Measurements from ENCODE around the gene CELA3A. TPM values are rescaled to one million over a fixed set of nuclear protein-coding genes. Genes with fewer than 3 reads are reported as not detected.

Gene CELA3A
- total and polyA plus RNA-seq, 2 of the 8 experiments (the other 6 are each of a cell fraction or from before 2014, with no cell fraction given), result not detected

DNA sequence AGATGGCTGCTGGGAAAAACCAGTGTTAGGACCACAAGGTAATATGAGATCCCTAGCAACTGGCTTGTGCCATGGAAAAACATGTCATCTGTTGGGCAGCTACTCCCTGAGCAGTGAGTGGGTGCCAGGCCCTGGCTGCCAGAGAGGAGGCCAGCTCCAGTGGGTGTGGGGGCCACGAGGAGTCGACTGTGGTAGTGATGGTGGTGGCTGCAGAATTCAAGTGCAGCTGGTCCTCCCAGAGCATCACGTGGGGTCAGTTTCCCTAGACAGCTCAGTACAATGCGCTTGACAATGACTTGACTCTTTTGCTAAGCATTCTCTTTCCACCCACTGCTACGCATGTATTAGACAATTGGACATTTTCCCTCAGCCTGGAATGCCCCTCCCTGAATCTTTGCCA, 36.6 kb downstream of the CELA3A start:
- Histone ChIP-seq H3K23ac (ENCODE audit: insufficient read length) (no peak overlapping the region), H3K27ac (ENCODE audit: low read depth, low read length) (no peak overlapping the region), H3K9ac (replicated peaks in 1 of 4; ENCODE audit: extremely low read depth in 1 of 4, low read depth in 3 of 4, low read length in 3 of 4) (no peak overlapping the region), H3K56ac (replicated peaks; ENCODE audit: insufficient read length, low read depth, low read length) (no peak overlapping the region), H3K18ac (ENCODE audit: extremely low read depth, low read length) (peak overlapping the region; percentile 51; the same call in 1 of the 2 replicates), H2AK5ac (ENCODE audit: low read depth, low read length) (no peak overlapping the region), H3K23me2 (ENCODE audit: low read depth, low read length) (no peaks in the 10 kb centered on the region), H3K79me2 (ENCODE audit: control insufficient read depth in 1 of 2, insufficient read depth in 2 of 2, low read length in 2 of 2) (no peaks in the 10 kb centered on the region), H2AFZ (ENCODE audit: low read length) (no peak overlapping the region), H3K4me1 (replicated peaks in 1 of 4; ENCODE audit: control insufficient read depth in 3 of 4, insufficient read depth in 4 of 4, low read length in 3 of 4) (peaks cover 4 to 10% (median 6%) of the 10 kb centered on the region in 4 experiments; a peak in 6 of 7 replicates), H2BK5ac (ENCODE audit: low read depth, low read length) (no peak overlapping the region), H4K8ac (ENCODE audit: extremely low read depth, insufficient read depth, low read length) (no peak overlapping the region), H3K4me3 (ENCODE audit: extremely low read depth in 1 of 4, insufficient read depth in 2 of 4, low read depth in 3 of 4, low read length in 4 of 4) (no peak overlapping the region), H2BK20ac (ENCODE audit: low read length) (no peak overlapping the region), H2BK12ac (ENCODE audit: low read depth, low read length) (no peak overlapping the region), H4K91ac (replicated peaks; ENCODE audit: insufficient read length, low read length) (peak overlapping the region; percentile 29), H4K5ac (ENCODE audit: insufficient read length, low read depth, low read length) (no peak overlapping the region), H3K36me3 (ENCODE audit: control insufficient read depth in 2 of 4, insufficient read depth in 4 of 4, low read length in 3 of 4) (no peaks in the 10 kb centered on the region), H3K4me2 (ENCODE audit: insufficient read depth in 1 of 2, low read depth in 2 of 2, low read length in 2 of 2) (0 out of 4 replicates have a peak overlapping the region, but pooled peaks of 1 of the 2 experiments have one; percentile 8), H2BK15ac (ENCODE audit: low read length) (peak overlapping the region; percentile 49; the same call in 1 of the 2 replicates), H3K14ac (ENCODE audit: insufficient read length) (no peak overlapping the region), H2BK120ac (replicated peaks; ENCODE audit: low read depth, low read length) (peak overlapping the region; percentile 70), H3K4ac (replicated peaks; ENCODE audit: insufficient read length, low read depth, low read length) (no peak overlapping the region), H3K9me3 (ENCODE audit: insufficient read depth in 2 of 2, low read depth in 1 of 2, low read length in 1 of 2) (no peaks in the 10 kb centered on the region), H3K79me1 (ENCODE audit: low read depth, low read length) (no peaks in the 10 kb centered on the region), H4K20me1 (replicated peaks in 1 of 2; ENCODE audit: control insufficient read depth in 1 of 2, insufficient read depth in 2 of 2, low read length in 2 of 2) (no peaks in the 10 kb centered on the region), H3K27me3 (replicated peaks in 1 of 4; ENCODE audit: control insufficient read depth in 3 of 4, extremely low read depth in 1 of 4, insufficient read depth in 3 of 4, low read length in 3 of 4) (no peaks in the 10 kb centered on the region)
- ChIA-PET CTCF (ENCODE audit: partially characterized antibody) (interaction anchor here (1.0 to 1.2 kb wide), 3 partner anchors 14 to 1405 kb away, joined by 3 to 4 read pairs (median 3); no protein-coding TSS in a partner anchor), POLR2A (ENCODE audit: partially characterized antibody) (interaction anchor here (0.9 to 4.5 kb wide), 3 partner anchors 10 to 14 kb away, joined by 3 to 26 read pairs (median 3); no protein-coding TSS in a partner anchor)
- no peak for FAIRE-seq
- WGBS, 2 experiments (ENCODE audit: extremely low coverage in 1 of 2, insufficient coverage in 1 of 2, insufficient read length in 1 of 2, insufficient replicate concordance in 2 of 2, low coverage in 1 of 2, low lambda C conversion rate in 2 of 2, missing lambda C conversion rate in 1 of 2), result 94% methylated on average over 5 of the region's 5 CpGs; no CpG with 5 or more reads in 1 of the 2 experiments
- DNase-seq (ENCODE audit: low read depth in 1 of 2, low spot score in 2 of 2), result no peak
- TF ChIP-seq TBP (IDR thresholded peaks at IDR 0.05; ENCODE audit: low read depth, low read length) (no peak), POU5F1 (IDR thresholded peaks at IDR 0.05; ENCODE audit: low read depth, low read length) (no peak), ASH2L (IDR thresholded peaks at IDR 0.05; ENCODE audit: low read length) (no peak), SIX5 (IDR thresholded peaks at IDR 0.05; ENCODE audit: low read depth, low read length) (no peak), RFX5 (IDR thresholded peaks at IDR 0.05; ENCODE audit: borderline replicate concordance, low read depth, low read length) (no peak), EZH2 (IDR thresholded peaks at IDR 0.05; ENCODE audit: low read depth, low read length, severe bottlenecking) (no peak), POLR2A (IDR thresholded peaks at IDR 0.05; ENCODE audit: control extremely low read depth in 1 of 2, low read depth in 2 of 2, low read length in 2 of 2) (no peak), KDM5A (IDR thresholded peaks at IDR 0.05; ENCODE audit: low read length) (no peak), GABPA (IDR thresholded peaks at IDR 0.05; ENCODE audit: borderline replicate concordance, insufficient read depth, low read length) (no peak), TCF12 (IDR thresholded peaks at IDR 0.05; ENCODE audit: low read depth, low read length) (no peak), CTBP2 (IDR thresholded peaks at IDR 0.05; ENCODE audit: borderline replicate concordance, insufficient read depth, insufficient read length, low read length) (no peak), RAD21 (IDR thresholded peaks at IDR 0.05 in 1 of 2, conservative IDR thresholded peaks at IDR 0.05 in 1 of 2; ENCODE audit: low read depth in 2 of 2, low read length in 2 of 2) (no peak), JUND (IDR thresholded peaks at IDR 0.05; ENCODE audit: low read length) (no peak), SAP30 (IDR thresholded peaks at IDR 0.05; ENCODE audit: insufficient read depth, insufficient replicate concordance, low read length) (no peak)
